ENCODE results near the gene MFN2.

GRCh38 chr1:12029720-12030339 lies 49.6 kb downstream of the MFN2 start:
- TF ChIP-seq EZH2 (IDR thresholded peaks at IDR 0.05; ENCODE audit: low read depth) (no peak), CTCF (conservative IDR thresholded peaks at IDR 0.05) (no peak)
